ENCODE measurements around the gene ADRA2A. TPM values are rescaled to one million over a fixed set of nuclear protein-coding genes. Genes with fewer than 3 reads are reported as not detected.

Gene ADRA2A
- 7.1 TPM for total RNA-seq

DNA sequence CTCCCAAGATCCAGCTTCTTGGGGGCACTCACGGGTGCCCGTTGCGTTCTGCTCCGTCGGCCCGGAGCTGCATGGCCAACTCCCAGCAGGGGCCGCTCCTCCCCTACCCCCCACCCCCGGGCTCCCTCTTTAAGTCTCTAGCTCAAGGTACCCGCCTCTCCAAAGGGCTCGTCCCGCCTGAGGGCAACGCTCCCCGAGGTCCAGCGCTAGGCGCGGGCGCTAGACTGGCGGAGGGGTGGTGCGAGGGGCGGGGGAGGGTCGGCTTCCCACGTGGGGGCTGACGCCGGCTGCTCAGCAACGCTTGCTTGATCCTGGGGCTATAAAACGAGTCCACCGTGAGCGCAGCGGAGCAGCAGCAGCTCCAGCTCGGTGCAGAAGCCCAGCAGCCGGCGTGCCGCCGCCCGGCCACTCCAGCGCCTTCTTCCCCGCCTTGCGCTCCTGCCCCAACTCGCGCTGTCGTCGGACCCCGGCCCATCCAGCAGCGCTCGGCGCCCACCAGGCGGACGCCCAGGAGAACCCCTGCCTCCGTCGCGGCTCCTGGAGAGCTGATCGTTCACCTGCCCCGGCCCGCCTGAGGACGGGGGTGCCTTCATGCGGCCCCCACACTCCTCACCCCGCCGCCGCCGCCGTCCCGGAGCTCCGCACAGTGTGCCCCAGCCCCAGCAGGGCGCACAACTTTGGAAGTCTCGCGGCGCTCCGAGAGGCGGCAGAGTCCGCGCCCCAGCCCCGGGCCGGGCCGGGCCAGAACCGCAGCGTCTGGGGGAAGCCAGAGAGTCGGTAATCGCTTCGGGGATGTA lies at the start of gene ADRA2A:
Gene ADRA2A, plus strand, starts transcription at position 348 of the 797 bp plus-strand sequence. CDS start 968 bp downstream, outside the sequence.

Small RNA genes lying within 50 kb of the gene (small RNA-seq; reads per million reads assigned to genes)
- not detected for gene AL355863.1 (ENCODE audit: low replicate concordance)

Other genes starting within 250 kb of the ADRA2A start
- gene PDCD4, start 205.1 kb upstream of the ADRA2A start, total RNA-seq, result 71.0 TPM
- gene BBIP1, start 157.8 kb upstream of the ADRA2A start, total RNA-seq, result 20.8 TPM
- 48.0 TPM for gene SHOC2, start 157.4 kb upstream of the ADRA2A start, total RNA-seq